Fibroblast of skin of back (primary cell): ENCODE data around the gene KCNIP2.

Experiments used
- DNase-seq: peaks from one replicate; pipeline ENCODE4 v3.0.0-alpha.2; 2013

The KCNIP2 gene

DNA sequence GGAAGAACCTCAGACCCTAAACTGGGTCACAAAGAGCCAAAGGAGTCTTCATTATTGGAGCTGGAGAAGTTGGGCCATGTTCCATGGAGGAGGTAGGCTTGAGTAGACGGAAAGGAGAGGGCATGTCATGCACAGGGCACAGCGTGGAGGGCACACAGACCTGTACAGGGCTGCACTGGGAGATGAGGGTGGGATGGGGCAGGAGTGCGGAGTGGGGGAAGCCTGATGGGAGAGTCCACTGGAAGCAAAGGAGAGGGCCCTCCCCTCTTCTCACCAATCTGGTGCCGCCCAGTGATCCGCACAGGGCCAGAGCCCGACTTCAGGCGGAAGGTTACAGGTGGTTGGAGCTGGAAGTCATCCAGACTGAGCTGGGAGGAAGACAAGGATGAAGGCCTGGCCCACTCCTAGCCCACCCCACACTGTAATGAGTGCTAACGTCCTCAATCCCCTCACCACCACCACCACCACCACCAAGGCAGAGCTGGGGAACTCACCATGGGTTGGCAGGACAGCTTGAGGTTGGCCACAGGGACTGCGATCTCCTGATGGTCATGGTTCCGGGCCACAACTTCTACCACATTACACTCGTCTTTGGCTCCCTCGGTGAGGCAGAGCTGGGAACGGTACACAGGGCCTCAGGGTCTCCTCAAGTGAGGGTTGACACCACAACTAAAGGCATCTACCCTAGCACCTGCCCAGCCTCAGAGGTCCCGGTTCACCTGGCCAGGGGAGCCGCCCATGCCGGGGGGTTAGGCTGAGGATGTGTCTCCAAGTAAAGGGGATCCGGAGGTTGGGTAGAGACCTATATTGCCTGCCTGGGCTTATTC, 61.4 kb downstream of the KCNIP2 start:
- no peak for DNase-seq

DNA sequence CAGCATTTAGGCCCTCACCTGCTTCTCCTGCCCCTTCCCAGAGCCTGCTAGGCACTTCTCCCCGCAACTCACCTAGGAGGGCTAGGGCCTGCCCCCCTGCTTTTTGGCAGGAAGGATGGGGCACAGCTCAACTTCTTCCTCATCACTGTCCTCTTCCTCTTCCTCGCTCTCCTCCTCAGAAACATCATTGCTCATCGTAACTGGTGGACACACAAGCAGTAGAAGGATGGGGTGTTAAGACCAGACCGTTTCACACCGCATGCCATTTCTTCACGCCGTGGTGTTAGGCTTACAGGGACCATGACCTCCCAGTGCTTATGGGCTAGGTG, 62.0 kb downstream of the KCNIP2 start:
- DNase-seq: no peak

DNA sequence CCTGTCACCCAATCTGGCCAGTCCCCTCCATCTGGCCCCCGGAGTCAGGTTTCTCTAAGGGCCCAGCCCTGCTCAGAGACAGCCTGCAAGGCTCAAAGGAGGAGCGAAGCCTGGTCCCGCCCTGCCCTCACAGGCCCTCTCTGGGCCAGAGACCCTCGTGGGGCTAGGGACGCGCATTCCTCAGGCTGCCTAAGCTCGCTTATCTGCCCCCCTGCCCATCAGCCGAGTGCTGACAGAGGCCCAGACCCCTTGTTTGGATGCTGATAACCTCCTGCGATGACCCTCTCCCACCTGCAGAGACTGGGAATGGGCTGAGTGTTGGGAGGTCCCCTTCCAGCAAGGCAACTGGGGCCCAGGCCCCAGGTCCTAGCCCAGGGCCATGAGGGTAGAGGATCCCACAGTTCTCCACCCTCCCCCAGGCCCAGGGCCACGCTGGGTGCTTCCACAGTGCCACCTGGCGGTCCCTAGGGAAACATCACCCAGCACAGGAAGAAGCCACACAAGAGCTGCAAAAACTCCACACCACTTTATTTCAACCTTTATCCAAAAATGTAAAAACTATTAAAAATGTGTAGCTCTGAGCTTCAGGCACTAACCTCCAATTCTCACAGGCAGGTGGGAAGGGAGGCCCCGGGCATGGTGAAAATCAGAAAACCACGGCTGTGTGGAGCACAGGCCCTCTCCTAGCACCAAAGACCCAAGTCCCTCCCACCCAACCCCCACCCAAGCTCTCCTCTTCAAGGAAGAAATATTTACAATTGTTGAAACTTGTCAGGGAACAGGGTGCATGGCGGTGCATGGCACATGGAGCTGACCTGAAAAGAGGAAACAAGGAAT, 62.6 kb downstream of the KCNIP2 start:
- peak; percentile 57 for DNase-seq

DNA sequence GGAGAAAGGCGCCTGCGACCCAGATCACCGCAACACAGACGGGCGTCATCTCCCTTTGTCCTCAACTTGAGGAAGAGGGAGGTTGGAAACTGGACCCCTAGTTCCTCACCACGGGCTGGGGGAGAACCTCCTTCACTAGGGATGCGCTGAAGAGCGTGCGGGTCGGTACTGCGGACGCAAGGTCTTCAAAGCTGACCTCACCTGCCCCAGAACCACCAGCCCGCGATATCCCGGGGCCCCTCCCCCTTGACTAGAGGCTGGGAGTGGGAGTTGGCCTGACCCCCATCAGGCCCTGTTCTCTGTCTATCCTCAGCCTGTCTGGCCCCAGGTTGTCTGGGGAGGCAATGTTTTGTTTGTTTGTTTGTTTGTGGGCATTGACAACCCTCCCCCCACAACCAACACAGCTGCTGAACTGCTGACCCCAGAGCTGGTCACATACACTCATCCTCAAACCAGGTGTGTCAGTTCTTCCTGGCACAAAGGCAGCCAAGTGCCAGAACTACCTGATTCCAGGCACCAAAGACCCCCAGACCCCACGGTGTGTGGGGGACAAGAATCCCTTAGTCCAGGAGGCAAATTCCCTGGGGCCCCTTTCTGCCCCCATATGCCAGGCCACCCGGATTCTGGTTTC, 63.3 kb downstream of the KCNIP2 start:
- DNase-seq: no peak

DNA sequence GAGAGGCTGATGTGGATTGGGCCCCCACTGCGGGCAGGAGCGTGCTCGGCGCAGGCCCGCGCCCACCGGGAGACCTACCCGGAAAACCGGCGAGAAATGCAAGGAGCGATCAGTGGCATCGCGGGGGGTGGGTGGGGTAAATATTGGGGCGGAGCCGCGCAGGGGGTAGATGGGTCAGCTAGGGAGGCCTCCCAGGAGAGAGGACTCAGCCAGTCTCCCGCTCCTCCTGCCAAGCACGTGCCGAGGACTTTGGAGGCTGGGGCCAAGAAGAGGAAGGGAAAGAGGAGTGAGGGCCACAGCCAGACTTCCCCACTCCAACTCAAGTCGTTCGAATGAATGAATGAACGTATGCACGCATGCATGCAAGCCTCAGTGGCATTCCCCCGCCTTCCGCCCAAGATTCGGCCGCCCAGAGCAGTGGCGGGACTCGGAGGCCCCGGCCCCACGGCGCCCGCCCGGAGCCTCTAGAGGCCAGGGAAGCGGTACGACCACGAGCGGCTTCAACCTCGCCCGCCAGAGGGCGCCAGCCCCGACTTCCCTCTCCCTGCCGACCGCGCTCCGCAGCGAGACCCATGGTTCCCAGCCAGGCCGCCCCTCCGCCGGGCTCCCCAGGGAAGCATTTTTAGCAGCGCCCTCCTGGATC, 63.9 kb downstream of the KCNIP2 start:
- peak; percentile 54 for DNase-seq

DNA sequence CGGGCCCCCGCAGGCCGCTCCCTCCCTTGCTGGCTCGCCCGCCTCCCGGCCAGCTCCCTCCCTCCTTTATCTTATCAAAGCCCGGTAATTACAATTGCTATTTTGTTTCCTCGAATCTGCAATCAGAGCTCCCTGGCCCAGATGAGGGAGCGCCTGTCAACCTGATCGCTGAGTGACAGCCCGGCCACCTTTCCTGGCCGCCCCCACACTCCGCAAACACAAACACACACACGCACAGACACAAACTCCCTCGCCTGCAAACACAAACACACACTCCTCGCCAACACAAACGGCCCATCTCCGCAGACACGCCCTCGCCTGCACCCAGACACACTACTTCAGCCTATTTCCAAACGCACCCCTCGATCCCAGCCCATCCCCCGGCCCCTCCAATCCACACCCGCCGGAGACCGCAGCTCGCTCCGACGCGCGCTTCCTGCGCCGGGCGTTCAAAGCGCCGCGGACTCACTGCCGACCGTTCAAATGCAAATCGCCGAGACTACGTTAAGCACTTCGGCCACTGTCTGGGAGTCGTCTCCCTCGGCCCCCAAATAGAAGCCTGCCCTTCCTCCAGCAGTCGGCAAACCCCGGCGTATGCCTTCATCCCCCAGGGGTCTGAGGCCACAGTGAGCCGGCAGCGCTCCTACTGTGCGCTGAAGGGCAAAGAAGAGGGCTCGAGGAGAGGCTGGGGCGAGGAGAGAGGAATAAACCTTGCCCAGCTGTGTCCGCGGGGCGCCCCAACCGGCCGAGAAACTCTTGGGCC, 64.6 kb downstream of the KCNIP2 start:
- peak; percentile 11 for DNase-seq

DNA sequence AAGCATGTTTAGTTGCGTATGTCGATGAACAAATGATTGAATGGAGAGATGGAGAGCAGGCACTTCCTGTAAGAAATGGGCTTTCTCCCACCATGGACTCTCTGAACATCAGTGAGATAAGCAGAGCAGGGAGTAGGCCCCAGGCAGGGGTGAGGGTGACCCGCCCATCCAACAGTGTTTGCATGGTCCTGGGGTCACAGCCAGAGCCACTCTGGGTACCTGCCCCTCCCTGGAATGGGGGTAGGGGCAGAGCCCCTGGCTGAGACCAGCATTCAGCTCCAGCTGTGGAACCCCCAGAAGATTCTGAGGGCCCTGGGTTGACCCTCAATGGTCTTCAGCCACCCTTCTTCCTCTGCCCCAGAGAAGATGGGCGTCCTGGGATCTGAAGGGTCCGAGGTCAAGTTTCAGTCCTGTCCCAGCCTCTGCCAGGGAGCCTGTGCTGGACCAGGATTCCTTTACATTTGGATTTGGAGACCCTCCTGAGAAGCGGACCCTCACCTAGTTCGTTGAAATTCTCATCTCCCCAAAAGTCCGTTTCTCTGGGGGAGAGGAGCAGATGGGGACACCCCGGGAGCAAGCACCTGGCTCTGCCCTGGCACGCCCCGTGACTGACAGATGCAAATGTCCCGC, 65.3 kb downstream of the KCNIP2 start:
- DNase-seq: no peak

DNA sequence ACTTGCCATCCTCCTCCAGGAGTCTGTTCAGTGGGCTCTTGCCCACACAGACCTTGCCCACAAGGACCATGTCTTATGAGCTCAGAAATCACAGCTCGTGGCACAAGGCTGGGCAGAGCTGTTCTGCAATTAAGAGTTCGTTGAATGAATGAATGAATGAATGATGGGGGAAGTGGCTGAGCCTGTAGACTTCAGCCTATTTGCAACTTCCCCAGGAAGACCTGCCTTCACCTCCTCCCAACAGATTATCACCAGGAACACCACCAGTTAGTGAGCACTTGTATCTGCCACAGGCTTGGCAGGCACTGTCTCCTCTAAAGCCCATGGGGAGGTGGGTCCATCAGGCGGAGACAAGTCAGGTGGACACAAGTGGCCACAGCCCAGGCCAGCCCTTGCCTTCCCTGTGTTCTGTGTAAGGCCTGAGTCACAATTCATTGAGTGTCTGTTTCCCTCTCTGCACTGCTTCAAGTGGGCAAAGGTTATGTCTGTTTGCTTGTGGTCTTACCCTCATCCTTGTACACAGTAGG, 65.9 kb downstream of the KCNIP2 start:
- no peak for DNase-seq

DNA sequence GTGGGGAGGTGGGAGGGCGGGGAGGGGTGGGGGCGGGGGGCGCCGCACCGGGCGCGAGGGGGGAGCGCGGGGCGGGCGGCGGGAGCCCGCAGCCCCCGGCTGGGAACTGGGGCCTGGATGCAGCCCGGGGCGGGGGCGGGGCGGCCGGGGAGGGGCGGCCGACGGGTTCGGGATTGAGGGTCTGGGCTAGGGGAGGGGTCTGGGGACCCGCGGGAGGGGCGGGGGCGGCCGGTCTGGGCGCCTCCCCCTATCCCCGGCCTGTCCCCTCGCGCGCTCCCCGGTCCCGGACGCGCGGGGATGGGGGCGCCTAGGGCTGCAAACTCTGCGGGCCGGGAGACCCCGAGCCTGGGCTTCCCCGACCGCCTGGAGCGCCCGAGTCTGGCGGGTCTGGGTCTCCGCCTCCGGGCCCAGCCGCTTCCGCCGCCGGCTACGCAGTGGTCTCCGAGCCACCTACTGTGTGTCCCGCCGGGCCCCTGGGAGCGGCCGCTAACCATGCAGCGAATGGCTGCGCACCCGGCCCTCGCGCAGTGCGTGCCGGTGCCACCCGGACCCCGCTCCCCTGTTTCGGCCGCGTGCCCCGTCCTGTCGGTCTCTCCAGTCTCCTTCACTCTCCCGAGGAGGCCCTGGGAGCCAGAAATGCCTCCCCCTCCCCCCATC, 67.3 kb downstream of the KCNIP2 start:
- DNase-seq: no peak
